Uterus (tissue), 2 donors: ENCODE data around the gene USP37.

Experiments
- CTCF ChIP-seq, 4 experiments: fragments of 200-600 bp in 2 of 4; fragments of 450-650 bp in 2 of 4; sonication (generic) in 2 of 4; IDR thresholded peaks; one replicate each; pipeline ENCODE4 v1.5.1; 2016 to 2019; ENCODE audit warnings: antibody characterized with exemption in 4 of 4, mild to moderate bottlenecking in 2 of 4, moderate library complexity in 1 of 4
- POLR2A ChIP-seq, 2 donors: fragments of 450-650 bp; IDR thresholded peaks; one replicate each; pipeline ENCODE4 v1.6.1; 2016; ENCODE audit warnings: antibody characterized with exemption in 2 of 2, mild to moderate bottlenecking in 1 of 2, moderate library complexity in 1 of 2

DNA sequence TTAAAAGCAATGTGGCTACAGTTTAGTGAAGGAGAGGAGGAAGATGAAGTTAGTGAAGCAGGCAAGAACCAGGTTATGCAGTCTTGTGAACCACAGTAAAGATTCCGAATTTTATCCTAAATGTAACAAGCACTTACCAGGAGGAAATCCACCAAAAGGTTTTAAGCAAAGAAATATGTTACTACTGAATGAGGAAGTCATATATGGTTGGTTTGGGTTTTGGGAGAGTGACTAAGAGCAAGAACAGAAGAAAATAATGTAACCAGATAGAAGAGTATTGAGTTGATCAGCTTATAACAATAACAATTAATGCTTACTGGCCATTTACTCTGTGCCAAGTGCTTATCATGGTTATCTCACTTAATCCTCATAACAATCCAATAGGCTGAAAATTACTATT is 1.9 kb downstream of the USP37 start:
- TF ChIP-seq CTCF (IDR thresholded peaks at IDR 0.05) = no peak
- no peak for TF ChIP-seq POLR2A (IDR thresholded peaks at IDR 0.05)
